OCI-LY1 (cell line): Measurements from ENCODE around the gene SLCO2B1.

Experiments
- H2AFZ ChIP-seq: fragments of 200-600 bp; sonication (generic), shearing (Covaris generic); 2 replicates; pipeline ENCODE4 v1.6.0; 2014; ENCODE audit warnings: antibody characterized with exemption, mild to moderate bottlenecking, low read length
- H3F3A ChIP-seq: fragments of 200-600 bp; sonication (generic), shearing (Covaris generic); 2 replicates; pipeline ENCODE4 v1.6.0; 2014; ENCODE audit warnings: mild to moderate bottlenecking, antibody characterized with exemption, low read length, moderate library complexity; ENCODE audit not compliant: insufficient read depth
- H3K27ac ChIP-seq: fragments of 200-600 bp; sonication (generic); 2 replicates; pipeline ENCODE4 v1.5.1; 2014; ENCODE audit warnings: low read length, mixed run types, mild to moderate bottlenecking, low read depth; ENCODE audit not compliant: poor library complexity, severe bottlenecking
- H3K27me3 ChIP-seq: fragments of 200-600 bp; sonication (generic); 2 replicates; pipeline ENCODE4 v1.6.0; 2014; ENCODE audit warnings: antibody characterized with exemption, mild to moderate bottlenecking, low read length, moderate library complexity; ENCODE audit not compliant: insufficient read depth
- H3K36me3 ChIP-seq: fragments of 200-600 bp; sonication (generic); 2 replicates; pipeline ENCODE4 v1.6.1; 2014; ENCODE audit warnings: mild to moderate bottlenecking, antibody characterized with exemption, low read length, moderate library complexity, mixed read lengths; ENCODE audit not compliant: insufficient read depth
- H3K4me1 ChIP-seq: fragments of 200-600 bp; sonication (generic); 2 replicates; pipeline ENCODE4 v1.5.1; 2014; ENCODE audit warnings: mild to moderate bottlenecking, low read length, moderate library complexity; ENCODE audit not compliant: insufficient read depth, severe bottlenecking
- H3K4me2 ChIP-seq: fragments of 200-600 bp; sonication (generic), shearing (Covaris generic); 2 replicates; pipeline ENCODE4 v1.6.1; 2014; ENCODE audit warnings: low read length
- H3K4me3 ChIP-seq: fragments of 200-600 bp; sonication (generic); 2 replicates; pipeline ENCODE4 v1.5.1; 2014; ENCODE audit warnings: low read length, low read depth, mild to moderate bottlenecking, mixed read lengths; ENCODE audit not compliant: poor library complexity, severe bottlenecking
- H3K79me2 ChIP-seq: fragments of 200-600 bp; shearing (Covaris generic); 2 replicates; pipeline ENCODE4 v1.6.1; 2016; ENCODE audit warnings: mixed run types, low read length, mixed read lengths; ENCODE audit not compliant: insufficient read depth
- H3K9ac ChIP-seq: fragments of 200-600 bp; sonication (generic), shearing (Covaris generic); 2 replicates; pipeline ENCODE4 v1.6.1; 2014; ENCODE audit warnings: mild to moderate bottlenecking, low read length, mixed read lengths
- H3K9me2 ChIP-seq: fragments of 200-600 bp; sonication (generic), shearing (Covaris generic); 2 replicates; pipeline ENCODE4 v1.6.1; 2014; ENCODE audit warnings: low read depth, mild to moderate bottlenecking, low read length, mixed read lengths
- H3K9me3 ChIP-seq: fragments of 200-600 bp; shearing (Covaris generic); 2 replicates; pipeline ENCODE4 v1.6.1; 2014; ENCODE audit warnings: low read length, mixed read lengths
- H4K20me1 ChIP-seq: fragments of 200-600 bp; sonication (generic), shearing (Covaris generic); 2 replicates; pipeline ENCODE4 v1.6.0; 2016; ENCODE audit warnings: mild to moderate bottlenecking, low read length; ENCODE audit not compliant: insufficient read depth
- CTCF ChIP-seq: fragments of 200-600 bp; sonication (generic), shearing (Covaris generic); IDR thresholded peaks from 2 replicates; pipeline ENCODE4 v1.5.1; 2017; ENCODE audit warnings: mild to moderate bottlenecking, antibody characterized with exemption, low read length, moderate library complexity, mixed read lengths
- EZH2 ChIP-seq: fragments of 200-600 bp; sonication (generic), shearing (Covaris generic); IDR thresholded peaks from 2 replicates; pipeline ENCODE4 v1.8.0; 2017; ENCODE audit warnings: borderline replicate concordance, mixed run types, mild to moderate bottlenecking, antibody characterized with exemption, low read length, moderate library complexity, mixed read lengths

SLCO2B1 gene

GRCh38 chr11:75113030-75113429 is 37.9 kb upstream of the SLCO2B1 start:
- Histone ChIP-seq H3K27me3 (no peaks in the 10 kb centered on the region), H3K4me3 (no peak overlapping the region), H2AFZ (no peak overlapping the region), H3K9me2 (no peaks in the 10 kb centered on the region), H3K27ac (no peak overlapping the region), H3K9me3 (0 out of 2 replicates have a peak, but pooled peaks cover 2% of the 10 kb centered on the region), H3F3A (no peaks in the 10 kb centered on the region), H4K20me1 (no peaks in the 10 kb centered on the region), H3K9ac (no peak overlapping the region), H3K4me2 (no peak overlapping the region), H3K36me3 (no peaks in the 10 kb centered on the region), H3K79me2 (no peaks in the 10 kb centered on the region), H3K4me1 (no peaks in the 10 kb centered on the region)
- TF ChIP-seq EZH2: no peak
- no peak for TF ChIP-seq CTCF

GRCh38 chr11:75114465-75114864 is 36.4 kb upstream of the SLCO2B1 start:
- no peaks in the 10 kb centered on the region for H3K4me1 ChIP-seq
- H3K9me3 ChIP-seq: 0 out of 2 replicates have a peak, but pooled peaks cover 2% of the 10 kb centered on the region
- no peaks in the 10 kb centered on the region for H3K79me2 ChIP-seq
- no peaks in the 10 kb centered on the region for H3K36me3 ChIP-seq
- no peak overlapping the region for H3K27ac ChIP-seq
- no peaks in the 10 kb centered on the region for H3K9me2 ChIP-seq
- no peak for TF ChIP-seq EZH2
- TF ChIP-seq CTCF: no peak
- H3K9ac ChIP-seq: no peak overlapping the region
- no peaks in the 10 kb centered on the region for H4K20me1 ChIP-seq
- no peaks in the 10 kb centered on the region for H3F3A ChIP-seq
- H3K4me3 ChIP-seq: no peak overlapping the region
- no peak overlapping the region for H3K4me2 ChIP-seq
- H3K27me3 ChIP-seq: no peaks in the 10 kb centered on the region
- no peak overlapping the region for H2AFZ ChIP-seq

- H2AFZ ChIP-seq: no peak overlapping the region
- H3K9me2 ChIP-seq: no peaks in the 10 kb centered on the region
- H3K4me2 ChIP-seq: no peak overlapping the region
- no peaks in the 10 kb centered on the region for H3K27me3 ChIP-seq
- H3K9ac ChIP-seq: no peak overlapping the region
- H3K36me3 ChIP-seq: no peaks in the 10 kb centered on the region
- H3K79me2 ChIP-seq: no peaks in the 10 kb centered on the region
- H4K20me1 ChIP-seq: no peaks in the 10 kb centered on the region
- no peak overlapping the region for H3K4me3 ChIP-seq
- TF ChIP-seq CTCF (no peak), EZH2 (no peak)
- no peaks in the 10 kb centered on the region for H3K9me3 ChIP-seq
- no peaks in the 10 kb centered on the region for H3K4me1 ChIP-seq
- no peaks in the 10 kb centered on the region for H3F3A ChIP-seq
- no peak overlapping the region for H3K27ac ChIP-seq
These were observed 32.3 kb upstream of the SLCO2B1 start for GRCh38 chr11:75118577-75118976.
